Activated CD8-positive, alpha-beta memory T cell treated with anti-CD3 and anti-CD28 coated beads, Interleukin-2, amount 50 U/mL, for 48 hours (primary cell): ENCODE results near the gene KYNU.

Source experiments
- DNase-seq: peaks from one replicate; pipeline ENCODE4 v3.0.0-alpha.2; 2020

KYNU gene

DNA sequence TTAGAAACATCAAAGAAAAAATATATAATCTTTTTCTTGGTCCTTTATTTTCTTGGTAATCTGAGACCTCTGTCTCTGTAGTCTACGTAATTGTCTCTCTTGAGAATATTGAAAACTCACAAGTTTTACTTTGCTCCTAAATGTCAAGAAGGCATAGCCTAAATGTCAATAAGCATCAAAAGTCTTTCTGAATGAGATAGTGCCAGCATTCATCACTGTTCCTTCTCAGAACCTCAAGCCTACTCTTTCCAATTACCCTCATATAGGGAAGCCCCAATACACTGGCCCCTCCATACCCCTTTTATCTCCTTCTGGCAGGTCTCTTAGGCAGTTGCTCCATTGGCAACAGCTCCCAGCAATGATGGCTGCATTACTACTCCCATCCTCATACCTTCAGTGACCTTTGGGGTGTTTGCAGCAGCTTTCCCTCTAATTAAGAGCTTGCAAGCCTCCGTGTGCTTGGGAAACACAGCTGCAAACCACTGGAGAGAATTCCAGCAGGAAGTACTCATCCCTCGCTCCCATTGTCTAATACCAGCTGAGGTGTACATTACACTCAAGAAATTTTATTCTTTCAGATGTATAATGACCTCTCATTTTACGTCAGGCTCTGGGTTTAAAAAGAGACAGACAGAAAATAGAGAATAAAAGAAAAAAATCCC lies 95.8 kb downstream of the KYNU start:
- DNase-seq: no peak

DNA sequence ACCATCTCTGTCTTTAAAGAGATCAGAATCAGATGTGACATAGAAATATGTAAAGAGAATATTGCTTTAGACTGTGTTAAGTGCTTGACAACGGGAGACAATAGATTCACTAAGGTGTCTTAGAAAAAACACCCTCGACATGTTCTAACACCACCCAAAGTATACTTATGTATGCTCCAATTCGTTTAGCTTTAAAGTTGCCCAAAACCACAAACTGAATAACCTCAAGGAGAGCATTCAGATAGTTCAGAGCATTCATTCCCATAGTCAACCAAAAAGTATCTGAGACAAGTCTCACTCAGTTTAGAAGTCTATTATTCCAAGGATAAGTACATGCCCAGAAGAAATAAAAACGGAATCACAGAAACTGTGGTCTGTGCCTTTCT lies 96.4 kb downstream of the KYNU start:
- DNase-seq: no peak

- no peak for DNase-seq
Observed at GRCh38 chr2:142974288-142975024, 97.0 kb downstream of the KYNU start.

DNA sequence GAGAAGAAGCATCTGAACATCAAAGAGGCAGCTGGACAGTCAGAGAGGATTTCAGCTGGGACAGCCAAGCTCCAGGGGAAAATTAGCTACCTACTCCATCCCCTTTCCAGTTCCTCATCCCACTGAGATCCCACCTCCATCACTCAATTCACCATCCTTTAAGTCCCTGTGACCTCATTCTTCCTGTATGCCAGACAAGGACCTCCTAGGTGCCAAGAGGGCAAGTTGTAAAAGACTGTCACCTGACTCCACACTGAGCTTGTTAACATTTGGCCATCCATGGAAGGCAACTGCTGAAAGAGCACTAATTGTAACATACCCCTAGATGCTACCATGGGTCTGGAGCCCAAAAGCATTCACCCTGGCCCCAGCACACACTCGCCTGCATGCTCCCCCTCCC lies 97.8 kb downstream of the KYNU start:
- no peak for DNase-seq

- no peak for DNase-seq
Observed at GRCh38 chr2:142980246-142981068, 103.0 kb downstream of the KYNU start.

DNA sequence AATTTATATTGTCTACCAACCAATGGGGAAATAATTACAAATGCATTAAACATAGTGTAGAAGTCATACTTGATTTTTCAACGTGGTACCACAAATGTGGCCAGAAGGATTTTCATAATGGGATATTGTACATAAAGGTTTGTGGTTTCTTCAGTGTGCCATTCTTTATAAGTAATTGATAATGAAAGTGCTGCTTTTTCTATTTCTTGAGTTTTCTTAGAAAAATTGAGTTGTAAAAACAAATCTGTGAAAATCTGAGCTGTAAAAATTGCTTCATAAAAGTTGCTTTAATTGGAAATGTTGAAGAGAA lies 103.6 kb downstream of the KYNU start:
- DNase-seq: no peak

DNA sequence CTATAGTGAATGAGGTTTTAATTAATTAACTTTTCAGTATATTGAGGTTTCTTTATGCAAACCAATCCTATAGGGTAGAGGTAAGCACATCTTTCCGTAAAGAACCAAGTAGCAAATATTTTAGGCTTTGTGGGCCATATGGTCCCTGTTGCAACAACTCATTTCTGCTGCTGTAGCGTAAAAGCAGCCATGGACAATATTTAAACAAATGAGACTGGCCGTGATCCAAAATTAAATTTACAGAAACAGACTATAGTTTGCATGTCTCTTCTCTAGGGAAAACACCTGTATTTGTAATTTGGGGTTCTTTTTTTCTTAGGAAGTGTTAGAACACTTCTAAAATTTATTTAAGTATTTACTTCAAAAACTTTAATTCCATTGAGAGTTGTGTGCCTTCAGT lies 104.3 kb downstream of the KYNU start:
- DNase-seq: no peak

DNA sequence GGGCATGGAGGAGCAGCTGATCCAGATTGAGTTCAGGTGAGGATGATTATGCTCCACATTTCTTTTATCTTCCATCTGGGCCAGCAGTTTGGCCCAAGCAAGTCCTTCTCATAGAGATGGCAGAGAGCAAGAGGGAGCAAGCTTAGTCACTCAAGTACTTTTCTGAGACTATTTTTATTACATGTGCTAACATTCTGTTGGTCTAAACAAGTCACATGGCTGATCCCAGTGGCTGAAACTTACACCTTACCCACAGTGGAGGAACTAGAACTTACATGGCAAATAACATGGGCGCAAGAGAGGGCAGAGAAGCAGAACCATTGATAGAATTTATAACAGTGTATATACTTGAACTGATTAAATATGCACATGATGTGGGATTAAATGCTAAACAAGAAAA lies 105.7 kb downstream of the KYNU start:
- DNase-seq: no peak

DNA sequence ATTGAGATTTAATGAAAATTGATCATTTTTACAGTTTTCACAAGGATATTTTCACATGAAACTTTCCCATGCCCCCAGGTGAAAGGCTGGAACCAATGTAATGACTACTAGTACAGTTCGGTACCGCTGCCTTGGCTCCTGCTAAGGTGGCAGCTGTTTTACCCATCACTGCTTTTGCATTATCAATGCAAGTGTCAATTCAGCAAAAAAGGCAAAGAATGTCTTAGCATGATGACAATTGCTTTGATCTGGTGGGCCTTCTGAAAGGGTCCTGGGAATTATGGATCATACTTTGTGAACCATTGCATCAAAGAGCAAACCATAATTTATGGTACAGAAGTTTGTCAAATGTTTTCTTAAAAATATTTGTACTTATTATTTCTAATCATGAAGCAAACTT lies 107.2 kb downstream of the KYNU start:
- no peak for DNase-seq

GRCh38 chr2:142987044-142987443 lies 109.6 kb downstream of the KYNU start:
- no peak for DNase-seq

GRCh38 chr2:142989273-142990204 lies 112.1 kb downstream of the KYNU start:
- DNase-seq: no peak

GRCh38 chr2:142991295-142991694 lies 113.8 kb downstream of the KYNU start:
- DNase-seq: no peak

- no peak for DNase-seq
Observed at GRCh38 chr2:142992840-142993239, 115.4 kb downstream of the KYNU start.

- DNase-seq: no peak
Observed at GRCh38 chr2:142993771-142994170, 116.3 kb downstream of the KYNU start.

GRCh38 chr2:142994665-142995064 lies 117.2 kb downstream of the KYNU start:
- no peak for DNase-seq

DNA sequence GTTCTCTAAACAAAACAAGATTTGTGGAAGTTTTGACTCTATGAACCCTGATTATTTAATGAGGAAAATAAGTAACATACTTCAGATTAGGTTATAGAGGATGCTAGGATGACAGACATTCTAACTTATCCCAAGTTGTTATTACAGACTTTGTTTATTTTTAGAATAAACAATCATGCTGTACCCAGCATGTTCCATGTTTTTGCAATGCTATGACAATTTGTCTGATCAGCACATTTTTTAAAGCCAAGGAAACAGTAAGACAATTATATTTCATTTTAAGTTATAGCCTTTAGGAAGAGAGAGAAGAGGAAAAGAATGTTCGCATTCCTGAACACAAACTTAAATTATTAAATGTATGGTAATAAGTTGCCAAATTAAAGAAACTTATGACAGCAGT lies 119.8 kb downstream of the KYNU start:
- DNase-seq: no peak

GRCh38 chr2:143000599-143000998 lies 123.1 kb downstream of the KYNU start:
- no peak for DNase-seq

GRCh38 chr2:143001501-143001900 lies 124.0 kb downstream of the KYNU start:
- DNase-seq: no peak

GRCh38 chr2:143015656-143016055 lies 138.2 kb downstream of the KYNU start:
- DNase-seq: no peak

GRCh38 chr2:143026411-143027054 lies 149.1 kb downstream of the KYNU start:
- no peak for DNase-seq

- DNase-seq: no peak
Observed at GRCh38 chr2:143029141-143029540, 151.7 kb downstream of the KYNU start.

DNA sequence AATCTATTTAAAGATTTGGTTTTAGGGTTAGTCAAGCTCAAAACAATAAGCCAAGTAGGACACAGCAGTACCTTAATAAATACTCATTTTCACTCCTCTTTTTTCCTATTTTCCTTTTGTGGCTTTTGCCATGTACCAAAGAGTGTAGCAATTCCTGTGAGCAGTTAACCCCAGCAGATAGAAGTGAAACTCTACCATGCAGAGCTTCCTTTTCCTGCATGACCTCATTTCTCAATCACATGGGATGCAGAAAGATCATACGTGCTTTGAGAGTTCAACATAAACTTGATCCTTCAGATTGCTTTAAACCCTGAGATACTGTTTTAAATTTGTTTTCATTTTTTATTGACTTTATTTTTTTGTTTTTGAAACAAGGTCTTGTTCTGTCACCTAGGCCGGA lies 152.7 kb downstream of the KYNU start:
- no peak for DNase-seq
